Fibroblast of peridontal ligament (primary cell): ENCODE measurements around the gene MYCBP2.
"Not testable (repeated sequence)": the region's sequence is repeated elsewhere in the genome, so short reads cannot be mapped to it uniquely, and the experiment has no call there.

Experiments used
- DNase-seq: peaks from one replicate; pipeline ENCODE4 v3.0.0-alpha.2; 2010; ENCODE audit errors: extremely low read depth

MYCBP2 gene, protein sequence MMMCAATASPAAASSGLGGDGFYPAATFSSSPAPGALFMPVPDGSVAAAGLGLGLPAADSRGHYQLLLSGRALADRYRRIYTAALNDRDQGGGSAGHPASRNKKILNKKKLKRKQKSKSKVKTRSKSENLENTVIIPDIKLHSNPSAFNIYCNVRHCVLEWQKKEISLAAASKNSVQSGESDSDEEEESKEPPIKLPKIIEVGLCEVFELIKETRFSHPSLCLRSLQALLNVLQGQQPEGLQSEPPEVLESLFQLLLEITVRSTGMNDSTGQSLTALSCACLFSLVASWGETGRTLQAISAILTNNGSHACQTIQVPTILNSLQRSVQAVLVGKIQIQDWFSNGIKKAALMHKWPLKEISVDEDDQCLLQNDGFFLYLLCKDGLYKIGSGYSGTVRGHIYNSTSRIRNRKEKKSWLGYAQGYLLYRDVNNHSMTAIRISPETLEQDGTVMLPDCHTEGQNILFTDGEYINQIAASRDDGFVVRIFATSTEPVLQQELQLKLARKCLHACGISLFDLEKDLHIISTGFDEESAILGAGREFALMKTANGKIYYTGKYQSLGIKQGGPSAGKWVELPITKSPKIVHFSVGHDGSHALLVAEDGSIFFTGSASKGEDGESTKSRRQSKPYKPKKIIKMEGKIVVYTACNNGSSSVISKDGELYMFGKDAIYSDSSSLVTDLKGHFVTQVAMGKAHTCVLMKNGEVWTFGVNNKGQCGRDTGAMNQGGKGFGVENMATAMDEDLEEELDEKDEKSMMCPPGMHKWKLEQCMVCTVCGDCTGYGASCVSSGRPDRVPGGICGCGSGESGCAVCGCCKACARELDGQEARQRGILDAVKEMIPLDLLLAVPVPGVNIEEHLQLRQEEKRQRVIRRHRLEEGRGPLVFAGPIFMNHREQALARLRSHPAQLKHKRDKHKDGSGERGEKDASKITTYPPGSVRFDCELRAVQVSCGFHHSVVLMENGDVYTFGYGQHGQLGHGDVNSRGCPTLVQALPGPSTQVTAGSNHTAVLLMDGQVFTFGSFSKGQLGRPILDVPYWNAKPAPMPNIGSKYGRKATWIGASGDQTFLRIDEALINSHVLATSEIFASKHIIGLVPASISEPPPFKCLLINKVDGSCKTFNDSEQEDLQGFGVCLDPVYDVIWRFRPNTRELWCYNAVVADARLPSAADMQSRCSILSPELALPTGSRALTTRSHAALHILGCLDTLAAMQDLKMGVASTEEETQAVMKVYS (N-terminal part only)

DNA sequence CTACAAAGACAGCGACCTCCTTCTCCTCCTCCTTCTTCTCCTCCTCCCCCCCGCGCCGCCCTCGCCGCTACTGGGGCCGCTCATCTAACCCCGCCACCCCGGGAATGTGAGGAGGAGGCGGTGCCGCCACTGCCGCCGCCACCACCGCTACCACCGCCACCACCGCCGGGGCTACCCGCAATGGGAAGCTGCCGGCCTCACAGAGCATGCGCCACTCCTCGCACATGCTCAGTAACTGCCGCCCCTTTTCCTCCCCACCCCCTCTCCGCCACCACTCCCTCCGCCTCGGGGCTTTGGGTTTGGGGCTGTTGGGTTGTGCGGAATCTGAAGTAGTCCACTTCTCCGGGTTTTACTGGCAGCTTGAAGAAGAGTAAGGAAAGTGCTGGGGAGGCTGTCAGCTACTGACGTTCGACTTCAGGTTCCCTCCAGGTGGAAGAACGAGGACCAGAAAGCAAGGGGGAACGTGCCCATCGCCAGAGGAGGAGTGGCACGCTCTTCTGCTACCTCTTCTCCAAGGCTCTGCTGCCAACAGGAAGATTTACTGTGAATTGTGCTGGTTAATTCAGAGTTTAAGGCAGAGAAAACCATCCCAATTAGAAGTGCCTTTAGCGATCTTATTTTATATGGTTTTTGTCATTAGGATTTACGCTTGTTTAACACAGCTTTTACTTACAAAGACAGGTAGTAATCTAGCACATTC, at the start of gene MYCBP2:
Gene MYCBP2, minus strand, starts transcription at position 190 of the 700 bp plus-strand sequence. CDS start 319 bp downstream, outside the sequence.
- peak; percentile 99 for DNase-seq

GRCh38 chr13:77375560-77376108, 48.7 kb upstream of the MYCBP2 start:
- no peak for DNase-seq

DNA sequence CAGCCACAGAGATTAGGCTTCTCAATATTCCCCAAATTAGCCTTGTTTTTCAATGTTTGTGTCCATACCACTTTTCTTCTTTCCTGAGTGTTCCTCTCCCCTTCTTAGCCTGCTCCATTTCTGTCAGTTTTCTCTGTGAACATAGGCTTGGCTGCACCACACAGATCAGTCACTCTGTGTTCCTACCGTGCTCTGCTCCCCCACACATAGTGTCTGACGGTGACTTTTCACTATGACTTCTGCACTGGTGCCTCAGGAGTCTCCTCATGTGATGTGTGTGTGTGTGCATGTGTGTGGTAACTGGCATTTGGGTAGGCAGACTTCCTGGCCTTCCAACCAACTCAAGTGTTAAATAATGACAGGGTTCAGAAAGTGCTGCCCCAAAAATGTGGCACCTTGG, 47.9 kb upstream of the MYCBP2 start:
- no peak for DNase-seq

DNA sequence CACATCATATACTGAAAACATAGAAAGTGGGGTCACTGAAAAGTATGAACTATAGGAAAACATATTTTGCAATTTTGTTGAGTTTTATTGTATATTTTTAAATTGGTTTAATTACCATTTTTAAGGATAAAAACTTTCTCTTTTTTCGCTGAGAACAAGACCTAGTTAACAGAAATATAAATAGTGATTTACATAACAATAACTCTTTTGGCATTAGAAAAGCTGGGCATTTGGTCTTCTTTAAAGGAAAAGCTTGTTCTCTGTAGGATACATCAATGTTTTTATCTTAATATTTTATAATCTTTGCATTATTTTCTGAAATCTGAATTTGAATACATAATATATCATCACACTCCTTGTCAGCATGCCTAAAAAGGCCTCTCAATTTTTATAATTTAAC, 47.4 kb upstream of the MYCBP2 start:
- DNase-seq: no peak

DNA sequence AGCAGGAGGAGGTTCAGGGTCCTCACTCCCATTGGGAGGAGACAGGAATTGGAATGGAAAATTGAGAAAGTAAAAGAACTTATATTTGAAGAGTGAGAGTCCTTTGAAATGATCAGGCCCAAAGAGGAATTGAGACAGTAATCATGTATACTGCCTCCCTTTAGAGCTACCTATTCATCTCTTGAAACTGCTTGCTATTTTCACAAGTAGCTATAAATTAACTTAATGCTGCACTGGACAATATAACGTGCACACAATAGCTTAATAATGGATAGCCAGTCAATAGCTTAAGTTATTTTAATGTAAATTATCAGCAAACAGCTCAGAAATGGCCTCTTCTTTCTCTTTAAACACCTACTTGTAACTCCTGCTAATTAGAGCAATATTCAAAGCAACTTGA, 46.6 kb upstream of the MYCBP2 start:
- no peak for DNase-seq

DNA sequence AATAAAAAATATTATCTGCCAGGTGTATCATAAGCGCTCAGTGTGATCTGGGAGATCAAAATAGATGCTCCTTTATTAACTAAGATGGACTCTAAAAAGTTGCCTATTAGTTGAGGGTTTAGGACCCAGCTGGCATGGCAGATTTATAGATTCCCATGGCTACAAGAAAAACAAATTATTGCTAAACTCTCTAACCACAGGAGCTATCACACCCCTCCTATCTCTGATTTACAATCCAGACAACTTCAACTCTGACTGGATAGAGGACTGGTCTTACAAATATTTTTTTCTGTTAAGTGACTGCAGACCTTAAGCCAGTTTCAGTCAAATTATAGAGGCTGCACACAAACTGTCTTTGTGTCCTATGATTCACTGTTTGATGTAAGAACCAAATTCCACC, 45.4 kb upstream of the MYCBP2 start:
- peak; percentile 38 for DNase-seq

DNA sequence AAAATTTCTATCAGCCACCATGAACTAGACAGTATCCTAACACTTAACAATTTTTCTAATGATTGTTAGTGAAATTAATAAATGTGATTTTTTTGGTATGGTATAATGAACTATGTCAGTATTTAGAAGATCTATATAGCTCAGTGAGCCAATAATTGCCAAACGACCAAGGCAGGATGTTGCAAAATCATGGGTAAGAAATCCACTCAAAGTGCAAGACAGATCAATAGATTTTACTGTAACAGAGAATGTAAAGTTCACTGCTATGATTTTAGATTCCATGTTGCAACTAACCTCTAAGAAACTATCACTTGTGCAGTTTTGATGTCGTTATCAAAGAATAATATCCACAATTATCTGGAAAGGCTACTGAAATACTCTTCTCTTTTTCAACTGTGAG, 44.0 kb upstream of the MYCBP2 start:
- DNase-seq: no peak

DNA sequence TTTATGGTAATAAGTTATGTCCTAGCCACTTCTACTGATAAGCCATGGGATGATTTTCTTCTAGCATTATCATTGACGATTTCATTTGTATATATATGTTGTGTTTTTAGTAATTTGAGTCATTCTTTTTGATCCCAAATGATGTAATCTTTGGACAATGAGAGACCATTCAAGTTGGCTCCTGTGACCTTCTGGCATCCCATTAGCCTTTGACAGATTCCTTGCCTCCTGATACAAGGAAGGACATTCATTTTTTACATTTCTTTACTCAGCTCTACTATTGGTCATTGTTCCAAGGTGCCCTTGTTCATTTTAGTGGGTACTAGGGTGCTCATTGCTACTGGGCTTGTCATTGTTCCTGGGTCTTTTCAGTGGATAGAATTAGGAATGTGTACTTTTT, 35.3 kb upstream of the MYCBP2 start:
- no peak for DNase-seq

DNA sequence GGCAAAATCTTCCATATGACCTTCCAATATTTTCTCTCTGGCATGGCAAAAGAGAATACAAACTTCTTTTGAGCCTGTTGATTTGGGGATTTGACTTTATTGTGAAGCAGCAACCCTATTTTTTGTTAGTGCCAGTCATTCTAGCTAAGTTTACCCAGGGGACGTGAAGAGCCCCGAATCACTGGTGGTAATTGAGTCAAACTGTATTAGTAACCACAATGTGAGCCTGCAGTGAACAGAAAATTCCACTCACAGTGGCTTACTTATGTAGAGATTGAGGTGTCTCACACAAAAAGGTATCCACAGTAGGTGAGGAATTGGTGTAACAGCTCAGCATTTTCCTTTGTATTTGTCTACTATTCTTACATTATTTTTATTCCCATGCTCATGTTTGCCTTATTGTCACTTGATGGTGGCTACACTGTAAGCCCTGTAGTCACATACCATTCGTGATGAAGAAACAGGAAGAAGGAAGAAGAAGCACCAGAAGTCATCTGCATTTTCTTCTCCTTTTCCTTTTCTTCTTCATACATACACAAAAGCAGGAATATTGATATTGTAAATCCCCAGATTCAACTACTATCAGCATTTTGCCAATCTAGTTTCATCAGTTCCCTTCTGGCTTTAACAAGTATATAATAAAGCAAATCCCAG, 33.3 kb upstream of the MYCBP2 start:
- DNase-seq: no peak

- DNase-seq: peak; percentile 12
Measured at GRCh38 chr13:77359171-77359570, 32.3 kb upstream of the MYCBP2 start.

GRCh38 chr13:77358001-77358400, 31.1 kb upstream of the MYCBP2 start:
- DNase-seq: no peak

DNA sequence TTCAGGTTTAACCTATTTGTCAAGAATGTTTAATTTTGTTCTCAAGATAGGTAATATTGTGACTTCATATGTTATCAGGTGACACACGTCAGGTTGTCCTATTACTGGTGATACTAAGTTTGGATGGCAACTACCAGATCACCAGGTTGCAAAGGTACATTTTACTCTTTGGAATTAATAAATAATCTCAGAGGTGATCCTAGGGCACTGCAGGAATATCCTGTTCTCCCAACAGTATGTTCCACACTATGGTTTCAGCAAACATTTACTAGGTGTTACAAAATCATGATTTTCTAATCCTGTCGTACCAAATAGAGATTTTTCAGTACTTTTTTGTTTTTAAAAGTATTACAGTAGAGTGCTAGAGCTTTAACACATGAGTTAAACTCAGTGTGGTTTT, 29.3 kb upstream of the MYCBP2 start:
- DNase-seq: no peak

DNA sequence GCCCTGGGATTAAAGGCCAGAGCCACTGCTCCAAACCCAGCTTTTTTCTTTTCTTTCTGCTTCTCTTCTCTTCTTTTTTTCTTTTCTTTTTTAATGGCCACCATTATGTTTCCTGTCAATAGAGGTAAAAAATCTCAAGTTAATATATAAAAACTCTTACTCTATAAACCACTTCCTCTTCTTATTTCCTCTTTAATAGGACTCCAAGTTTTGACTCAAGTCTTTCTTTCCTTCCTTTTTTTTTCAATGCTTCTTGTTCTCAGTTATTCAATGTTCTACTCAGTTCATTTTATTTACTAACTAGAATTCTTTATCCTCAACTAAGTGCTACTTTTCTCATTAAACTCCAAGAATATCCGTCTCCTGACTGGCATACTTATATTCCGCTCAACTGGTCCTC, 27.1 kb upstream of the MYCBP2 start:
- DNase-seq: no peak

- DNase-seq: no peak
Measured at GRCh38 chr13:77351315-77351714, 24.4 kb upstream of the MYCBP2 start.

GRCh38 chr13:77350811-77351210, 23.9 kb upstream of the MYCBP2 start:
- DNase-seq: no peak

DNA sequence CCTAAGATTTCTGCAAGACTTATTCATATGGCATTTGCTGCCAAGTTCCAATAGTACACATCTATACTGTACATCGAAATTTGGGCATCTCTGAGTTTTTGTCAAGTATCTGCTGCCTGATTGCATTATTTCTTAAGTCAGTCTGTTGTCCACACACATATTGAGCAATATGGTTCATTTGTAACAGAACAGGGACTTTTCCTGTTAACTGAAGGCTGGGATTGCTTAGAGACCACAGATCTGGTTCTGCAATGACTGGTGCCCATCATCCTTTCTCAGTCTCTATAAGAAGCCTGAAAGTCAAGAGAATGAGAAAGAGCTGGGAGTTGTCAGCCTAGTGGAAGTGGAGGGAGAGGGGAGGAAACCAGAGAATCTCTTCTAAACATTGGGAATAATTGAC, 22.5 kb upstream of the MYCBP2 start:
- no peak for DNase-seq

DNA sequence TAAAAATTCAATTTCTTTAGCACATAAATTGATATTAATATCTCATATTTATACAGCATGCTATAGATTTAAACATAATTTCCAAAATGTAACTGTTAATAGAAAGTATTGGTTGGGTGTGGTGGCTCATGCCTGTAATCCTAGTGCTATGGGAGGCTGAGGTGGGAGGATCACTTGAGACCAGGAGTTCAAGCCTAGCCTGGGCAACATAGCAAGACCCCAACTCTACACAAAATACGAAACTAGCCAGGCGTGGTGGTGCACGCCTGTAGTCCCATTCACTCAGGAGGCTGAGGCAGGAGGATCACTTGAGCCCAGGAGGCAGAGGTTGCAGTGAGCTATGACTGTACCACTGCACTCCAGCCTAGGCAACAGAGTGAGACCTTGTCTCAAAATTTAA, 20.5 kb upstream of the MYCBP2 start:
- DNase-seq: not testable (repeated sequence)

DNA sequence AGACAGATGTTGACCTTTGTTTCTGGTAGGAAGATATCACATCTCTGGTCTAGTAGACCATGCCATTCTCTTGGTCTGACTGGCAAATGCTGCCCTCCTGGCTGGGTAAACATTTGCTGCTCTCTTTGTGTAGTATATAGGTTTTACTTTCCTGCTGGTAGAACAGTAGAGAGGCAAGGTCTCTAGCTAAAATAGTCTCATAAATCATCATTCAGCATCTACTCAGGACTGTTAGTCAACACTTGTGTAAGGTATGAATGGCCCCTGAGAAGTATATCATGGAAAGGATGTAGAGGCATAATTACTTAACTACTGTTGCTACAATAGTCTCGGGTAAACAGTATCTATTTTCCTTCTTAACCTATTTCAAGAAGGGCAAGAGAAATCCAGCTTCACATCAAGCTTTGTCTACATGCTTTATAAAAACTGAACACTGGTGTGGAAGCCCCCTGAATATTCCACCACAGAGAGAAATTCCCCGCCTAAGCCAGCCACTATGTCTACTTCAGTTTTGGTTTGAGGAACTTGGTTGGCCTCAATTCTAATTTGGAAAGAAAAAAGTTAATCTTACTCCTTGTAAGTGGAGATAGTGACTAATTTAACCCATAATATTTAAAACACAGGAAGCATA, 18.4 kb upstream of the MYCBP2 start:
- no peak for DNase-seq

GRCh38 chr13:77343841-77344240, 16.9 kb upstream of the MYCBP2 start:
- no peak for DNase-seq

- DNase-seq: no peak
Measured at GRCh38 chr13:77339408-77339807, 12.5 kb upstream of the MYCBP2 start.
